Measurements from ENCODE around the gene GALNT17.

GRCh38 chr7:71679480-71679879 is 547.5 kb downstream of the GALNT17 start:
- TF ChIP-seq CTCF (IDR thresholded peaks at IDR 0.05) (no peak), POLR2A (IDR thresholded peaks at IDR 0.05) (no peak)

Data from heart left ventricle (tissue), 13 donors.